Spleen (tissue), 11 donors: ENCODE results near the gene LRRTM4. TPM values are rescaled to one million over a fixed set of nuclear protein-coding genes. Genes with fewer than 3 reads are reported as not detected.

ENCODE experiments used
- DNase-seq: peaks from one replicate; pipeline ENCODE4 v3.0.0-alpha.2; 2020
- H3K27ac ChIP-seq, 8 donors: fragments of 200-600 bp; sonication (generic) in 7 of 8; 1 replicate in 4 of 8; 2 replicates in 4 of 8; pipeline versions ENCODE4 v1.5.0 to v1.8.0; 2016 to 2021; ENCODE audit warnings: inconsistent platforms in 4 of 8, mild to moderate bottlenecking in 4 of 8, moderate library complexity in 1 of 8
- H3K27me3 ChIP-seq, 7 donors: fragments of 200-600 bp; sonication (generic) in 6 of 7; replicated peaks in 1 of 7; 1 replicate in 4 of 7; 2 replicates in 3 of 7; pipeline versions ENCODE4 v1.5.0 to v1.8.0; 2016 to 2021; ENCODE audit warnings: inconsistent platforms in 3 of 7, mild to moderate bottlenecking in 1 of 7
- H3K36me3 ChIP-seq, 6 donors: fragments of 200-600 bp; sonication (generic) in 5 of 6; 1 replicate in 4 of 6; 2 replicates in 2 of 6; pipeline versions ENCODE4 v1.5.0 to v1.8.0; 2016 to 2021; ENCODE audit warnings: inconsistent platforms in 2 of 6
- H3K4me1 ChIP-seq, 6 donors: fragments of 200-600 bp; sonication (generic) in 5 of 6; 1 replicate in 3 of 6; 2 replicates in 3 of 6; pipeline versions ENCODE4 v1.5.0 to v1.8.0; 2016 to 2021; ENCODE audit warnings: inconsistent platforms in 3 of 6
- H3K4me3 ChIP-seq, 8 donors: fragments of 200-600 bp; sonication (generic) in 7 of 8; 1 replicate in 4 of 8; 2 replicates in 4 of 8; pipeline versions ENCODE4 v1.5.0 to v1.8.0; 2016 to 2021; ENCODE audit warnings: inconsistent platforms in 4 of 8, mild to moderate bottlenecking in 4 of 8, moderate library complexity in 2 of 8
- H3K9me3 ChIP-seq, 8 donors: fragments of 200-600 bp; sonication (generic) in 7 of 8; 1 replicate in 4 of 8; 2 replicates in 4 of 8; pipeline versions ENCODE4 v1.5.0 to v1.8.0; 2016 to 2021; ENCODE audit warnings: inconsistent platforms in 4 of 8
- POLR2A ChIP-seq, 3 donors: fragments of 450-650 bp; IDR thresholded peaks; one replicate each; pipeline ENCODE4 v1.5.1; 2017; ENCODE audit warnings: antibody characterized with exemption in 3 of 3, mild to moderate bottlenecking in 1 of 3
- POLR2AphosphoS5 ChIP-seq, 3 donors: sonication (generic); formaldehyde crosslinking; IDR thresholded peaks; one replicate each; pipeline ENCODE4 v1.5.1; 2017; ENCODE audit warnings: antibody characterized with exemption in 3 of 3
- WGBS, 5 donors: extraction: QIAGEN DNeasy Blood & Tissue Kit in 3 of 5; methylation state at CpG; one replicate each; pipeline versions ENCODE4 v1.1.5 to v1.1.7; 2013 to 2018; 5-methylcytosine and 5-hydroxymethylcytosine counted together
- intact Hi-C: fragments of 100-400 bp; cut with DNase I; formaldehyde crosslinking; loops from one replicate; pipeline ENCODE4 v1.15.0; 2023; ENCODE audit warnings: low total_unique reads
- polyA plus RNA-seq, 3 donors: library from polyadenylated mRNA; stranded (reverse); fragments of 200-250 nt; gene quantifications; one replicate each; pipeline ENCODE4 v1.2.1, GENCODE V29; 2013
- total RNA-seq, 7 donors: library from RNA; depleted of rRNA in 3 of 7; stranded (reverse); fragments of >200 nt in 3 of 7; fragmentation: NEBNext Ultra II Directional in 4 of 7; extraction: Animal tissue kit (Norgen Biotek cat#: 25700) in 4 of 7; gene quantifications; one replicate each; pipeline versions ENCODE4 v1.1.0 to v1.2.1, GENCODE V29; 2016 to 2021
- TF ChIP-seq, protein P1 (sequence below), 11 experiments: fragments of 200-600 bp in 7 of 11; fragments of 450-650 bp in 4 of 11; sonication (generic) in 4 of 11; IDR thresholded peaks in 8 of 11; conservative IDR thresholded peaks in 3 of 11; 1 replicate in 7 of 11; 2 replicates in 4 of 11; pipeline versions ENCODE4 v1.4.0 to v1.8.0; 2016 to 2021; ENCODE audit warnings: antibody characterized with exemption in 11 of 11, inconsistent platforms in 4 of 11, mild to moderate bottlenecking in 1 of 11
- donor health status: healthy with polysubstance abuse.
- donor health status: DM: no; HTN: no; CAD: no; lungs with moderate emphysema.
- donor health status: DM: no; HTN: no; CAD: no.
- donor health status: Bipolar disorder and iron deficiency.
- donor health status: healthy.
- donor health status: DM: no; HTN: no; CAD: no.
- donor health status: DM: yes; HTN: yes; CAD: no.

The LRRTM4 gene
- total and polyA plus RNA-seq, 10 donors: 0.03 to 0.33 (median 0.14) TPM; not detected in 5

DNA sequence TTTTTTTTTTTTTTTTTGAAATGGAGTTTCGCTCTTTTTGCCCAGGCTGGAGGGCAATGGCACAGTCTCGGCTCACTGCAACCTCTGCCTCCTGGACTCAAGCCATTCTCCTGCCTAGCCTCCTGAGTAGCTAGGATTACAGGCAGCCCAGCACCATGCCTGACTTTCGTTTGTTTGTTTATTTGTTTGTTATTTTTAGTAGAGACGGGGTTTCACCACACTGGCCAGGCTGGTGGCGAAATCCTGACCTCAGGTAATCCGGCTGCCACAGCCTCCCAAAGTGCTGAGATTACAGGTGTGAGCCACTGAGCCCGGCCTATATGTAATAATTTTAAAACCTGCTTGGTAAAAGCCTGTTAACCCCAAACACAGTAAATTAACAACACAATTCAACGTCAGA is 435.7 kb downstream of the LRRTM4 start:
- H3K4me3 ChIP-seq: no peak overlapping the region
- no peaks in the 10 kb centered on the region for H3K9me3 ChIP-seq
- TF ChIP-seq POLR2AphosphoS5 (IDR thresholded peaks at IDR 0.05) (no peak), POLR2A (IDR thresholded peaks at IDR 0.05) (no peak)
- TF ChIP-seq, protein P1, sequence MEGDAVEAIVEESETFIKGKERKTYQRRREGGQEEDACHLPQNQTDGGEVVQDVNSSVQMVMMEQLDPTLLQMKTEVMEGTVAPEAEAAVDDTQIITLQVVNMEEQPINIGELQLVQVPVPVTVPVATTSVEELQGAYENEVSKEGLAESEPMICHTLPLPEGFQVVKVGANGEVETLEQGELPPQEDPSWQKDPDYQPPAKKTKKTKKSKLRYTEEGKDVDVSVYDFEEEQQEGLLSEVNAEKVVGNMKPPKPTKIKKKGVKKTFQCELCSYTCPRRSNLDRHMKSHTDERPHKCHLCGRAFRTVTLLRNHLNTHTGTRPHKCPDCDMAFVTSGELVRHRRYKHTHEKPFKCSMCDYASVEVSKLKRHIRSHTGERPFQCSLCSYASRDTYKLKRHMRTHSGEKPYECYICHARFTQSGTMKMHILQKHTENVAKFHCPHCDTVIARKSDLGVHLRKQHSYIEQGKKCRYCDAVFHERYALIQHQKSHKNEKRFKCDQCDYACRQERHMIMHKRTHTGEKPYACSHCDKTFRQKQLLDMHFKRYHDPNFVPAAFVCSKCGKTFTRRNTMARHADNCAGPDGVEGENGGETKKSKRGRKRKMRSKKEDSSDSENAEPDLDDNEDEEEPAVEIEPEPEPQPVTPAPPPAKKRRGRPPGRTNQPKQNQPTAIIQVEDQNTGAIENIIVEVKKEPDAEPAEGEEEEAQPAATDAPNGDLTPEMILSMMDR (IDR thresholded peaks at IDR 0.05 in 8 of 11, conservative IDR thresholded peaks at IDR 0.05 in 3 of 11): no peak
- no peak for DNase-seq
- H3K27me3 ChIP-seq: no peaks in the 10 kb centered on the region
- WGBS, 5 donors: 60 to 66% (median 63%) methylated on average over 8 of the region's 8 CpGs
- H3K4me1 ChIP-seq: no peaks in the 10 kb centered on the region
- no peaks in the 10 kb centered on the region for H3K36me3 ChIP-seq
- intact Hi-C loops: no loop called here
- no peak overlapping the region for H3K27ac ChIP-seq

- DNase-seq: no peak
- H3K27ac ChIP-seq: no peak overlapping the region
- H3K27me3 ChIP-seq: no peaks in the 10 kb centered on the region
- no peaks in the 10 kb centered on the region for H3K36me3 ChIP-seq
- no peaks in the 10 kb centered on the region for H3K4me1 ChIP-seq
- no peak overlapping the region for H3K4me3 ChIP-seq
- WGBS, 5 donors: 86 to 94% (median 90%) methylated on average over 2 of the region's 2 CpGs
- TF ChIP-seq, protein P1 (IDR thresholded peaks at IDR 0.05 in 8 of 11, conservative IDR thresholded peaks at IDR 0.05 in 3 of 11): no peak
- intact Hi-C loops: no loop called here
- no peaks in the 10 kb centered on the region for H3K9me3 ChIP-seq
These were observed 436.1 kb downstream of the LRRTM4 start for GRCh38 chr2:77086051-77086450.

- 90 to 93% (median 91%) methylated on average over 3 of the region's 3 CpGs for WGBS, 5 donors
- Histone ChIP-seq H3K27ac (no peak overlapping the region), H3K9me3 (no peaks in the 10 kb centered on the region), H3K27me3 (no peaks in the 10 kb centered on the region), H3K4me3 (no peak overlapping the region), H3K36me3 (no peaks in the 10 kb centered on the region), H3K4me1 (no peaks in the 10 kb centered on the region)
- DNase-seq: no peak
- TF ChIP-seq, protein P1 (IDR thresholded peaks at IDR 0.05 in 8 of 11, conservative IDR thresholded peaks at IDR 0.05 in 3 of 11): no peak
- TF ChIP-seq POLR2AphosphoS5 (IDR thresholded peaks at IDR 0.05) (no peak), POLR2A (IDR thresholded peaks at IDR 0.05) (no peak)
- intact Hi-C loops: no loop called here
These were observed 436.6 kb downstream of the LRRTM4 start for GRCh38 chr2:77085561-77085960.

- TF ChIP-seq POLR2A (IDR thresholded peaks at IDR 0.05): no peak
- TF ChIP-seq, protein P1 (IDR thresholded peaks at IDR 0.05 in 8 of 11, conservative IDR thresholded peaks at IDR 0.05 in 3 of 11): no peak
- TF ChIP-seq POLR2AphosphoS5 (IDR thresholded peaks at IDR 0.05): no peak
- 87 to 95% (median 89%) methylated on average over 2 of the region's 2 CpGs for WGBS, 5 donors
- H3K27ac ChIP-seq: no peak overlapping the region
These were observed 440.6 kb downstream of the LRRTM4 start for GRCh38 chr2:77081597-77081996.

More at GRCh38 chr2:77081597-77081996, 440.6 kb downstream of the LRRTM4 start:
- Histone ChIP-seq H3K27me3 (no peaks in the 10 kb centered on the region), H3K4me3 (no peak overlapping the region), H3K36me3 (no peaks in the 10 kb centered on the region), H3K4me1 (no peaks in the 10 kb centered on the region), H3K9me3 (no peaks in the 10 kb centered on the region)
- DNase-seq: no peak
- intact Hi-C loops: no loop called here
